OCI-LY3 (cell line): Measurements from ENCODE around the gene DPP3.
"Not testable (repeated sequence)": the region's sequence is repeated elsewhere in the genome, so short reads cannot be mapped to it uniquely, and the experiment has no call there.

Experiments used
- H2AFZ ChIP-seq: fragments of 200-600, 300-600 bp; shearing (Covaris generic); 2 replicates; pipeline ENCODE4 v1.6.0; 2014; ENCODE audit warnings: antibody characterized with exemption, low read depth, low read length
- H3K27ac ChIP-seq: fragments of 200-600, 300-600 bp; sonication (generic); 2 replicates; pipeline ENCODE4 v1.5.1; 2014; ENCODE audit warnings: mild to moderate bottlenecking, low read length, moderate library complexity, mixed read lengths
- H3K27me3 ChIP-seq: fragments of 200-600, 300-600 bp; sonication (generic); 2 replicates; pipeline ENCODE4 v1.6.1; 2014; ENCODE audit warnings: low read depth, low read length, mixed read lengths
- H3K36me3 ChIP-seq: fragments of 200-600, 300-600 bp; sonication (generic); replicated peaks from 2 replicates; pipeline ENCODE3; 2014; ENCODE audit warnings: low read depth, low read length, mixed read lengths
- H3K4me1 ChIP-seq: fragments of 300-600, 200-600 bp; sonication (generic); 2 replicates; pipeline ENCODE4 v1.6.1; 2014; ENCODE audit warnings: low read length, mixed read lengths
- H3K4me2 ChIP-seq: fragments of 200-600, 300-600 bp; sonication (generic); 2 replicates; pipeline ENCODE4 v1.6.1; 2014; ENCODE audit warnings: low read length, mixed read lengths
- H3K4me3 ChIP-seq: fragments of 300-600, 200-600 bp; sonication (generic); 2 replicates; pipeline ENCODE4 v1.5.1; 2014; ENCODE audit warnings: antibody characterized with exemption, mild to moderate bottlenecking, low read length, moderate library complexity
- H3K79me2 ChIP-seq: fragments of 300-600, 200-600 bp; shearing (Covaris generic); 2 replicates; pipeline ENCODE4 v1.6.1; 2014; ENCODE audit warnings: mild to moderate bottlenecking, low read length, mixed read lengths
- H3K9ac ChIP-seq: fragments of 300-600, 200-600 bp; shearing (Covaris generic); 2 replicates; pipeline ENCODE4 v1.6.0; 2014; ENCODE audit warnings: mild to moderate bottlenecking, low read length, moderate library complexity
- H3K9me3 ChIP-seq: fragments of 200-600, 300-600 bp; shearing (Covaris generic); 2 replicates; pipeline ENCODE4 v1.6.1; 2014; ENCODE audit warnings: low read length, mixed read lengths; ENCODE audit not compliant: insufficient read depth
- H4K20me1 ChIP-seq: fragments of 200-600, 300-600 bp; sonication (generic); 2 replicates; pipeline ENCODE4 v1.6.1; 2016; ENCODE audit warnings: low read length, mixed read lengths; ENCODE audit not compliant: insufficient read depth
- CTCF ChIP-seq: fragments of 200-600, 300-600 bp; sonication (generic); IDR thresholded peaks from 2 replicates; pipeline ENCODE4 v1.5.1; 2014; ENCODE audit warnings: antibody characterized with exemption, low read length, low read depth
- EZH2phosphoT487 ChIP-seq: fragments of 200-600 bp; shearing (Covaris generic); IDR thresholded peaks from 2 replicates; pipeline ENCODE4 v1.6.1; 2018; ENCODE audit warnings: antibody characterized with exemption, mixed run types, low read depth

Gene DPP3

GRCh38 chr11:66480117-66480938 is at the start of gene DPP3:
TSS of gene DPP3 (plus strand) at chr11:66480434. CDS start at chr11:66482201, 1,767 bp downstream.
- TF ChIP-seq CTCF (no peak), EZH2phosphoT487 (no peak)
- Histone ChIP-seq H2AFZ (peak within 1 kb of the TSS; percentile 69), H3K9ac (peak within 1 kb of the TSS; percentile 86), H3K4me2 (peak within 1 kb of the TSS; percentile 97), H3K4me3 (peak within 1 kb of the TSS; percentile 89), H4K20me1 (no peaks in the 10 kb centered on the region), H3K27me3 (no peaks in the 10 kb centered on the region), H3K27ac (peak within 1 kb of the TSS; percentile 57), H3K4me1 (peaks cover 8% of the 10 kb centered on the region), H3K79me2 (peaks cover 23% of the 10 kb centered on the region), H3K9me3 (no peaks in the 10 kb centered on the region), H3K36me3 (peaks cover 7% of the 10 kb centered on the region)

- not testable (repeated sequence) for H3K79me2 ChIP-seq, H3K4me1 ChIP-seq, H3K9ac ChIP-seq, H3K27me3 ChIP-seq, H3K9me3 ChIP-seq, H3K27ac ChIP-seq, H3K4me3 ChIP-seq, H3K4me2 ChIP-seq, H2AFZ ChIP-seq, H4K20me1 ChIP-seq
- H3K36me3 ChIP-seq = peaks cover 12% of the 10 kb centered on the region
These were observed 48.9 kb upstream of the DPP3 start for GRCh38 chr11:66431287-66431686.

GRCh38 chr11:66431871-66432329 is 48.3 kb upstream of the DPP3 start:
- not testable (repeated sequence) for H4K20me1 ChIP-seq, H3K4me2 ChIP-seq, H3K27ac ChIP-seq, H3K4me1 ChIP-seq, H3K9me3 ChIP-seq, H3K4me3 ChIP-seq, H3K79me2 ChIP-seq, H3K27me3 ChIP-seq, H3K9ac ChIP-seq, H2AFZ ChIP-seq
- H3K36me3 ChIP-seq = peaks cover 18% of the 10 kb centered on the region

- Histone ChIP-seq H3K4me3 (no peak overlapping the region), H4K20me1 (no peaks in the 10 kb centered on the region), H3K9ac (no peak overlapping the region), H3K27ac (no peak overlapping the region), H3K27me3 (no peaks in the 10 kb centered on the region), H3K4me1 (peaks cover under 1% of the 10 kb centered on the region; the same call in 1 of the 2 replicates), H3K36me3 (peaks cover 22% of the 10 kb centered on the region), H3K4me2 (no peak overlapping the region), H3K9me3 (no peaks in the 10 kb centered on the region), H3K79me2 (no peaks in the 10 kb centered on the region), H2AFZ (no peak overlapping the region)
- TF ChIP-seq EZH2phosphoT487 = no peak
- TF ChIP-seq CTCF = no peak
These were observed 47.6 kb upstream of the DPP3 start for GRCh38 chr11:66432597-66432996.

GRCh38 chr11:66437979-66438503 is 42.2 kb upstream of the DPP3 start:
- Histone ChIP-seq H3K27ac (peak overlapping the region; percentile 66; the same call in 1 of the 2 replicates), H3K4me3 (peak overlapping the region; percentile 83), H3K9me3 (no peaks in the 10 kb centered on the region), H4K20me1 (no peaks in the 10 kb centered on the region), H3K9ac (peak overlapping the region; percentile 65), H3K4me2 (peak overlapping the region; percentile 71), H3K79me2 (peaks cover 9% of the 10 kb centered on the region), H3K27me3 (no peaks in the 10 kb centered on the region; the same call in 1 of the 2 replicates), H3K36me3 (peaks cover 18% of the 10 kb centered on the region), H3K4me1 (peaks cover 5% of the 10 kb centered on the region), H2AFZ (peak overlapping the region; percentile 78)
- no peak for TF ChIP-seq EZH2phosphoT487
- TF ChIP-seq CTCF = no peak
